Tibial artery (tissue), 4 donors: Measurements from ENCODE around the gene NRXN3.

Experiments
- DNase-seq, 2 donors: peaks; one replicate each; pipeline ENCODE4 v3.0.0-alpha.2; 2019
- H3K27ac ChIP-seq, 2 donors: fragments of 200-600 bp; sonication (generic) in 1 of 2; 1 replicate in 1 of 2; 2 replicates in 1 of 2; pipeline ENCODE4 v1.5.1; 2018 to 2019; ENCODE audit warnings: mild to moderate bottlenecking in 1 of 2
- H3K27me3 ChIP-seq, 2 donors: fragments of 200-600 bp; sonication (generic) in 1 of 2; one replicate each; pipeline versions ENCODE4 v1.5.1 to v1.6.0; 2016 to 2019
- H3K36me3 ChIP-seq, 3 donors: fragments of 200-600 bp; sonication (generic) in 2 of 3; one replicate each; pipeline ENCODE4 v1.5.1; 2016 to 2019; ENCODE audit warnings: mild to moderate bottlenecking in 2 of 3
- H3K4me1 ChIP-seq, 4 donors: fragments of 200-600 bp; sonication (generic) in 2 of 4; 1 replicate in 3 of 4; 2 replicates in 1 of 4; pipeline ENCODE4 v1.5.1; 2016 to 2019
- H3K4me3 ChIP-seq, 2 donors: fragments of 200-600 bp; sonication (generic) in 1 of 2; 1 replicate in 1 of 2; 2 replicates in 1 of 2; pipeline ENCODE4 v1.5.1; 2018 to 2019; ENCODE audit warnings: mild to moderate bottlenecking in 2 of 2
- H3K9me3 ChIP-seq, 3 donors: fragments of 200-600 bp; sonication (generic) in 1 of 3; one replicate each; pipeline ENCODE4 v1.5.1; 2016 to 2019
- intact Hi-C: fragments of 100-400 bp; cut with DNase I; formaldehyde crosslinking; loops from one replicate; pipeline ENCODE4 v1.15.0; 2023; ENCODE audit warnings: low total_unique reads
- TF ChIP-seq, protein P1 (sequence below), 2 experiments: fragments of 200-600 bp in 1 of 2; fragments of 450-650 bp in 1 of 2; IDR thresholded peaks; one replicate each; pipeline ENCODE4 v1.5.1; 2017 to 2019; ENCODE audit warnings: antibody characterized with exemption in 2 of 2, mild to moderate bottlenecking in 1 of 2, moderate library complexity in 1 of 2

NRXN3 gene

DNA sequence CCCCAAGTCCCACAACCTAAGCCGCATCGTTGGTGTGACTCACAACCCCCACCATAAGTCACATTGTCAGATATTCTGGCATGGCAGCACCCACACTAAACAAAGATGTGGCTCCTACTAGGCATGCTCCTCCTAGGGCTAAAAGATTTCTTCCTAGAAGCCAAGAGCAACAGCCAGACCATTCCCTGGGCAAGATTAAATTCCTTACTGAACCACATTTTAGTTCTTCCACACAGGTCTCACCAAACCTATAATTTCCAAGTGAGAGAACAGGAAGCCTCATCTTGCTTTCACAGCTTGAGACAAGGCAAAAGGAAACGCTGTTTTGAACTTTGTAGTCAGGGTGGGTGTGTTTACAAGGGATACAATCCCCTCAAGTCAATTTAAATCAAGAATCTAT is 1408.3 kb downstream of the NRXN3 start:
- peaks cover 0 to under 1% (median 0%) of the 10 kb centered on the region in 4 donors for H3K4me1 ChIP-seq
- intact Hi-C loops = no loop called here
- H3K9me3 ChIP-seq = no peaks in the 10 kb centered on the region
- no peaks in the 10 kb centered on the region for H3K27me3 ChIP-seq
- TF ChIP-seq, protein P1, sequence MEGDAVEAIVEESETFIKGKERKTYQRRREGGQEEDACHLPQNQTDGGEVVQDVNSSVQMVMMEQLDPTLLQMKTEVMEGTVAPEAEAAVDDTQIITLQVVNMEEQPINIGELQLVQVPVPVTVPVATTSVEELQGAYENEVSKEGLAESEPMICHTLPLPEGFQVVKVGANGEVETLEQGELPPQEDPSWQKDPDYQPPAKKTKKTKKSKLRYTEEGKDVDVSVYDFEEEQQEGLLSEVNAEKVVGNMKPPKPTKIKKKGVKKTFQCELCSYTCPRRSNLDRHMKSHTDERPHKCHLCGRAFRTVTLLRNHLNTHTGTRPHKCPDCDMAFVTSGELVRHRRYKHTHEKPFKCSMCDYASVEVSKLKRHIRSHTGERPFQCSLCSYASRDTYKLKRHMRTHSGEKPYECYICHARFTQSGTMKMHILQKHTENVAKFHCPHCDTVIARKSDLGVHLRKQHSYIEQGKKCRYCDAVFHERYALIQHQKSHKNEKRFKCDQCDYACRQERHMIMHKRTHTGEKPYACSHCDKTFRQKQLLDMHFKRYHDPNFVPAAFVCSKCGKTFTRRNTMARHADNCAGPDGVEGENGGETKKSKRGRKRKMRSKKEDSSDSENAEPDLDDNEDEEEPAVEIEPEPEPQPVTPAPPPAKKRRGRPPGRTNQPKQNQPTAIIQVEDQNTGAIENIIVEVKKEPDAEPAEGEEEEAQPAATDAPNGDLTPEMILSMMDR (IDR thresholded peaks at IDR 0.05) = no peak
- H3K27ac ChIP-seq = no peak overlapping the region
- no peak for DNase-seq
- no peak overlapping the region for H3K4me3 ChIP-seq
- H3K36me3 ChIP-seq = no peaks in the 10 kb centered on the region

- no peak for DNase-seq
- intact Hi-C loops = no loop called here
- Histone ChIP-seq H3K27ac (no peak overlapping the region), H3K4me1 (peaks cover 0 to 14% (median 0%) of the 10 kb centered on the region in 4 donors), H3K36me3 (no peaks in the 10 kb centered on the region), H3K27me3 (no peaks in the 10 kb centered on the region), H3K9me3 (no peaks in the 10 kb centered on the region), H3K4me3 (no peak overlapping the region)
- TF ChIP-seq, protein P1 (IDR thresholded peaks at IDR 0.05) = no peak
These were observed 1410.2 kb downstream of the NRXN3 start for GRCh38 chr14:79580414-79580813.

GRCh38 chr14:79580906-79581305 is 1410.7 kb downstream of the NRXN3 start:
- intact Hi-C loops = no loop called here
- TF ChIP-seq, protein P1 (IDR thresholded peaks at IDR 0.05) = no peak
- peaks cover 0 to 18% (median 0%) of the 10 kb centered on the region in 4 donors for H3K4me1 ChIP-seq
- H3K9me3 ChIP-seq = no peaks in the 10 kb centered on the region
- DNase-seq = no peak
- no peaks in the 10 kb centered on the region for H3K27me3 ChIP-seq
- no peaks in the 10 kb centered on the region for H3K36me3 ChIP-seq
- H3K27ac ChIP-seq = no peak overlapping the region
- H3K4me3 ChIP-seq = no peak overlapping the region

- Histone ChIP-seq H3K36me3 (no peaks in the 10 kb centered on the region), H3K4me3 (no peak overlapping the region), H3K27ac (no peak overlapping the region), H3K4me1 (peaks cover 0 to 28% (median 0%) of the 10 kb centered on the region in 4 donors), H3K27me3 (no peaks in the 10 kb centered on the region), H3K9me3 (no peaks in the 10 kb centered on the region)
- no peak for DNase-seq
- TF ChIP-seq, protein P1 (IDR thresholded peaks at IDR 0.05) = no peak
- intact Hi-C loops = no loop called here
These were observed 1411.9 kb downstream of the NRXN3 start for GRCh38 chr14:79581912-79582576.

DNA sequence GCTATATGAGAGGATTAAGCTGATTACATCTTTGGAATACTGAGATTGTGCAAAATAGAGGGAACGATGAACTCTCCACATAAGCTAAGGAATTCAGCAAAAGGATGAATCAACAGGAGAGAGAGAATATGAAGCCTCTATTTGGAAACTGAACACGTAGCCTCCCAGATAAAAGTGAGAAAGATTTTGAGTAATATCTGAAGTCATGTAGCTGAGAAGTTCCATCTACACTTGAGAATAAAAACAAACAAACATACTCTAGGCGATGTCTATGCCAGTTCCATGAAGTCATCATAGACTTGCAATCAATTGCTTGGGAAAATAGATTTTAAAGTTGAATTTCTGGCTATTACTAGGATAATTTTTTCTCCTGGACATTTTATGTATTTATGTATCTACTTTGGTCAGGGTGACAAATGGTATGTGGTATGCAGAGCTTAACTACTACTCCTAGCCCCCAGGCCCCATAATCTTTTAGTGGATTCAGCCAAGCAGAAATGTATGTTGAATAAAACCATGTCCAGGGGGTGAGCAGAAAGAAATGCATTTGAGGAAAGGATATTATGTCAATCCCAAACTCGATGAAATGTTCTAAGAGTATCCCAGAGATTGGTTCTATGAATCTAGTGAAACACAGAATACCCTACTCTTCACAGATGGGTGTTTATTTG is 1413.7 kb downstream of the NRXN3 start:
- Histone ChIP-seq H3K27me3 (no peaks in the 10 kb centered on the region), H3K4me3 (no peak overlapping the region), H3K4me1 (peaks cover 0 to 32% (median 0%) of the 10 kb centered on the region in 4 donors), H3K36me3 (no peaks in the 10 kb centered on the region), H3K9me3 (no peaks in the 10 kb centered on the region), H3K27ac (no peak overlapping the region)
- TF ChIP-seq, protein P1 (IDR thresholded peaks at IDR 0.05) = no peak
- DNase-seq = no peak
- intact Hi-C loops = no loop called here
